CD4-positive, alpha-beta T cell (primary cell): Measurements from ENCODE around the gene STAT3. TPM values are rescaled to one million over a fixed set of nuclear protein-coding genes. Genes with fewer than 3 reads are reported as not detected.

Source experiments
- ATAC-seq: fragments of 200-7000 bp; cut with Tn5 transposase; one replicate; pipeline ENCODE4 v1.10.0; 2022; ENCODE audit warnings: mild to moderate bottlenecking; ENCODE audit not compliant: poor library complexity
- CTCF ChIA-PET: fragments of 350-600 bp; sonication (Branson Sonifier 250); formaldehyde crosslinking; loops from one replicate; lab custom pipeline; 2021; ENCODE audit warnings: antibody characterized with exemption, inconsistent platforms; lab: Charles Lee
- POLR2A ChIA-PET: fragments of 350-600 bp; sonication (Branson Sonifier 250); formaldehyde crosslinking; loops from one replicate; lab custom pipeline; 2021; ENCODE audit warnings: antibody characterized with exemption, inconsistent platforms; lab: Charles Lee
- DNase-seq, 14 experiments: peaks; one replicate each; pipeline ENCODE4 v3.0.0-alpha.2; 2013 to 2020; ENCODE audit warnings: mixed read lengths in 2 of 14
- H3K27ac ChIP-seq, 2 donors: one replicate each; pipeline versions ENCODE4 v1.5.1 to v1.7.0; 2013; ENCODE audit warnings: low read length in 2 of 2, low read depth in 1 of 2, mild to moderate bottlenecking in 1 of 2
- H3K27me3 ChIP-seq, 2 experiments: 1 replicate in 1 of 2; 2 replicates in 1 of 2; pipeline versions ENCODE4 v1.6.1 to v1.7.0; 2013; ENCODE audit warnings: low read length in 2 of 2, control low read depth in 1 of 2, mild to moderate bottlenecking in 1 of 2, moderate library complexity in 1 of 2; ENCODE audit not compliant: insufficient read depth in 2 of 2, control insufficient read depth in 1 of 2
- H3K36me3 ChIP-seq: one replicate; pipeline ENCODE4 v1.6.1; 2013; ENCODE audit warnings: low read length, control low read depth; ENCODE audit not compliant: insufficient read depth
- H3K4me1 ChIP-seq: one replicate; pipeline ENCODE4 v1.6.1; 2013; ENCODE audit warnings: low read length, control low read depth; ENCODE audit not compliant: insufficient read depth
- H3K4me3 ChIP-seq: one replicate; pipeline ENCODE4 v1.5.1; 2013; ENCODE audit warnings: mild to moderate bottlenecking, low read length, moderate library complexity
- H3K9me3 ChIP-seq, 2 experiments: 1 replicate in 1 of 2; 2 replicates in 1 of 2; pipeline versions ENCODE4 v1.6.1 to v1.7.0; 2013; ENCODE audit warnings: low read length in 2 of 2, mild to moderate bottlenecking in 2 of 2, control low read depth in 1 of 2, moderate library complexity in 1 of 2; ENCODE audit not compliant: control insufficient read depth in 1 of 2, insufficient read depth in 1 of 2
- H3K27ac Mint-ChIP-seq: one replicate; pipeline ENCODE4 v1.8.0; 2020; ENCODE audit warnings: mixed read lengths
- H3K27me3 Mint-ChIP-seq: one replicate; pipeline ENCODE4 v1.8.0; 2021; ENCODE audit warnings: mixed read lengths
- H3K36me3 Mint-ChIP-seq: one replicate; pipeline ENCODE4 v1.8.0; 2021; ENCODE audit warnings: low read depth, mixed read lengths
- H3K4me1 Mint-ChIP-seq: one replicate; pipeline ENCODE4 v1.8.0; 2021; ENCODE audit warnings: low read depth, mixed read lengths
- H3K4me3 Mint-ChIP-seq: one replicate; pipeline ENCODE4 v1.8.0; 2020; ENCODE audit warnings: mild to moderate bottlenecking, mixed read lengths
- H3K9me3 Mint-ChIP-seq: one replicate; pipeline ENCODE4 v1.8.0; 2020; ENCODE audit warnings: mixed read lengths
- CTCF ChIP-seq: fragments of 200-600 bp; IDR thresholded peaks from one replicate; pipeline ENCODE4 v1.8.0; 2022; ENCODE audit warnings: antibody characterized with exemption, mild to moderate bottlenecking
- intact Hi-C, 2 experiments: fragments of 100-400 bp; cut with DNase I in 1 of 2; cut with micrococcal nuclease in 1 of 2; formaldehyde crosslinking; loops; one replicate each; pipeline versions ENCODE4 v1.15.1 to v1.9.0; 2023 to 2025; cut with DNase I, micrococcal nuclease
- total RNA-seq, 174 experiments: library from RNA in 2 of 174; stranded (reverse) in 2 of 174; gene quantifications; one replicate each; pipeline ENCODE4 v1.2.3 and lab custom pipeline; 2021 to 2026

Gene STAT3
- total RNA-seq, 2 experiments from 2014 or later: 315 to 319 TPM

GRCh38 chr17:42348104-42348503 lies 40.1 kb downstream of the STAT3 start:
- no peaks in the 10 kb centered on the region for H3K4me1 ChIP-seq
- Mint-ChIP-seq H3K27ac (peak overlapping the region; percentile 45), H3K9me3 (no peaks in the 10 kb centered on the region), H3K4me1 (peaks cover 33% of the 10 kb centered on the region), H3K4me3 (no peak overlapping the region), H3K36me3 (peaks cover 72% of the 10 kb centered on the region), H3K27me3 (no peaks in the 10 kb centered on the region)
- H3K9me3 ChIP-seq: no peaks in the 10 kb centered on the region
- ChIA-PET POLR2A (interaction anchor here (0.7 to 1.4 kb wide), 2 partner anchors 11 to 41 kb away, joined by 3 read pairs; partner anchors contain the start of gene STAT3), CTCF (no interaction called here)
- no peak for DNase-seq
- H3K4me3 ChIP-seq: no peak overlapping the region
- peaks cover 39% of the 10 kb centered on the region for H3K36me3 ChIP-seq
- ATAC-seq: no peak
- intact Hi-C loops: no loop called here
- TF ChIP-seq CTCF: no peak
- H3K27me3 ChIP-seq: no peaks in the 10 kb centered on the region
- no peak overlapping the region for H3K27ac ChIP-seq

- Mint-ChIP-seq H3K27me3 (no peaks in the 10 kb centered on the region), H3K4me3 (no peak overlapping the region), H3K9me3 (no peaks in the 10 kb centered on the region), H3K27ac (peak overlapping the region; percentile 45), H3K4me1 (peaks cover 34% of the 10 kb centered on the region), H3K36me3 (peaks cover 76% of the 10 kb centered on the region)
- no peak for TF ChIP-seq CTCF
- ChIA-PET CTCF (no interaction called here), POLR2A (interaction anchor here (0.7 kb wide), 1 partner anchor 41 kb away, joined by 3 read pairs; the partner anchor contains the start of gene STAT3)
- Histone ChIP-seq H3K4me3 (no peak overlapping the region), H3K4me1 (peaks cover 3% of the 10 kb centered on the region), H3K27me3 (no peaks in the 10 kb centered on the region), H3K36me3 (peaks cover 40% of the 10 kb centered on the region), H3K27ac (no peak overlapping the region), H3K9me3 (no peaks in the 10 kb centered on the region)
- no peak for DNase-seq
- intact Hi-C loops: no loop called here
- ATAC-seq: no peak
Observed at GRCh38 chr17:42347606-42348005, 40.6 kb downstream of the STAT3 start.

GRCh38 chr17:42347198-42347597 lies 41.0 kb downstream of the STAT3 start:
- DNase-seq (no peak), ATAC-seq (no peak)
- Histone ChIP-seq H3K9me3 (no peaks in the 10 kb centered on the region), H3K27me3 (no peaks in the 10 kb centered on the region), H3K4me1 (peaks cover 7% of the 10 kb centered on the region), H3K27ac (no peak overlapping the region), H3K36me3 (peaks cover 41% of the 10 kb centered on the region), H3K4me3 (no peak overlapping the region)
- peaks cover 34% of the 10 kb centered on the region for H3K4me1 Mint-ChIP-seq
- H3K27me3 Mint-ChIP-seq: no peaks in the 10 kb centered on the region
- peak overlapping the region; percentile 45 for H3K27ac Mint-ChIP-seq
- H3K9me3 Mint-ChIP-seq: no peaks in the 10 kb centered on the region
- intact Hi-C loops: no loop called here
- peaks cover 76% of the 10 kb centered on the region for H3K36me3 Mint-ChIP-seq
- ChIA-PET CTCF (no interaction called here), POLR2A (no interaction called here)
- H3K4me3 Mint-ChIP-seq: no peak overlapping the region
- no peak for TF ChIP-seq CTCF
